GM23338 (cell line): Measurements from ENCODE around the gene TLR6.

Experiments used
- CREB1 ChIP-seq: fragments of 250-450 bp; sonication (Bioruptor Pico); IDR thresholded peaks from 2 replicates; pipeline ENCODE4 v1.5.0; 2020; ENCODE audit warnings: low read depth, mild to moderate bottlenecking, moderate library complexity
- EZH2 ChIP-seq: fragments of 200-600 bp; sonication (generic); IDR thresholded peaks from one replicate; pipeline ENCODE4 v1.8.0; 2017; ENCODE audit warnings: antibody characterized with exemption, mild to moderate bottlenecking, low read depth; ENCODE audit not compliant: unreplicated experiment
- EZH2phosphoT487 ChIP-seq: fragments of 200-600 bp; sonication (generic); IDR thresholded peaks from one replicate; pipeline ENCODE4 v1.8.1; 2018; ENCODE audit warnings: antibody characterized with exemption; ENCODE audit not compliant: unreplicated experiment
- JUNB ChIP-seq: IDR thresholded peaks from one replicate; pipeline ENCODE4 v1.6.1; 2016; ENCODE audit warnings: antibody characterized with exemption; ENCODE audit not compliant: unreplicated experiment
- NANOG ChIP-seq: IDR thresholded peaks from 2 replicates; pipeline ENCODE4 v1.6.1; 2016; ENCODE audit warnings: antibody characterized with exemption, borderline replicate concordance
- POLR2AphosphoS5 ChIP-seq: IDR thresholded peaks from 2 replicates; pipeline ENCODE4 v1.6.1; 2016; ENCODE audit warnings: antibody characterized with exemption, low read depth
- ZNF114 ChIP-seq: fragments of 250-450 bp; sonication (Bioruptor Pico); IDR thresholded peaks from 2 replicates; pipeline ENCODE4 v1.5.0; 2020; ENCODE audit warnings: mild to moderate bottlenecking, moderate library complexity
- ZNF331 ChIP-seq: fragments of 250-450 bp; sonication (Bioruptor Pico); IDR thresholded peaks from 2 replicates; pipeline ENCODE4 v1.5.0; 2020; ENCODE audit warnings: low read depth, mild to moderate bottlenecking, moderate library complexity
- TF ChIP-seq, protein P1 (sequence below), 2 experiments: fragments of 200-600 bp in 1 of 2; sonication (generic) in 1 of 2; conservative IDR thresholded peaks; 2 replicates each; pipeline versions ENCODE4 v1.5.1 to v1.6.1; 2016 to 2017; ENCODE audit warnings: antibody characterized with exemption in 2 of 2, low read depth in 2 of 2, mild to moderate bottlenecking in 2 of 2, moderate library complexity in 1 of 2
- TF ChIP-seq, protein P2 (sequence below): IDR thresholded peaks from one replicate; pipeline ENCODE4 v1.6.1; 2018; ENCODE audit warnings: antibody characterized with exemption; ENCODE audit not compliant: unreplicated experiment
- TF ChIP-seq, protein P3 (sequence below): IDR thresholded peaks from 2 replicates; pipeline ENCODE4 v1.6.1; 2016; ENCODE audit warnings: antibody characterized with exemption

DNA sequence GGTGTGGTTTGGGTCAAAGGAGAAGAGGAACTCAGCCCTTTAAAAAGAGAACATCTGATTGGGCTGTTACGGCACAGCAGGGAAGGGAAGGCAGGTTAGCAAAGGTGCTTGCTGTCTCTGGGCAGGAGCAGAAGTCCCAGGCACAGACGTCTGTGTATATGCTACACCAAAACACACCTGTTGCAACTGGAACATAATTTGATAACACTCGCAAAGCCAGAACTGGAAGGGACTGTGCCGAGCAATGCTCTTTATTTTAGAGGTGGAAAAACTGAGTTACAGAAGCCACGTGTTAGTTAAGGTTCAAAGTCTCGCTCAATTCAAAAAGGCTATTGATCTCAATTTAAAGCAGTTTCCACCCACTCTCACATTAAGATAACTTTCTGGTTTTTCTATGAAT is 8.8 kb upstream of the TLR6 start:
- no peak for TF ChIP-seq EZH2
- TF ChIP-seq, protein P1, sequence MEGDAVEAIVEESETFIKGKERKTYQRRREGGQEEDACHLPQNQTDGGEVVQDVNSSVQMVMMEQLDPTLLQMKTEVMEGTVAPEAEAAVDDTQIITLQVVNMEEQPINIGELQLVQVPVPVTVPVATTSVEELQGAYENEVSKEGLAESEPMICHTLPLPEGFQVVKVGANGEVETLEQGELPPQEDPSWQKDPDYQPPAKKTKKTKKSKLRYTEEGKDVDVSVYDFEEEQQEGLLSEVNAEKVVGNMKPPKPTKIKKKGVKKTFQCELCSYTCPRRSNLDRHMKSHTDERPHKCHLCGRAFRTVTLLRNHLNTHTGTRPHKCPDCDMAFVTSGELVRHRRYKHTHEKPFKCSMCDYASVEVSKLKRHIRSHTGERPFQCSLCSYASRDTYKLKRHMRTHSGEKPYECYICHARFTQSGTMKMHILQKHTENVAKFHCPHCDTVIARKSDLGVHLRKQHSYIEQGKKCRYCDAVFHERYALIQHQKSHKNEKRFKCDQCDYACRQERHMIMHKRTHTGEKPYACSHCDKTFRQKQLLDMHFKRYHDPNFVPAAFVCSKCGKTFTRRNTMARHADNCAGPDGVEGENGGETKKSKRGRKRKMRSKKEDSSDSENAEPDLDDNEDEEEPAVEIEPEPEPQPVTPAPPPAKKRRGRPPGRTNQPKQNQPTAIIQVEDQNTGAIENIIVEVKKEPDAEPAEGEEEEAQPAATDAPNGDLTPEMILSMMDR (conservative IDR thresholded peaks at IDR 0.05; ENCODE audit: low read depth in 2 of 2), result no peak
- TF ChIP-seq, protein P2, sequence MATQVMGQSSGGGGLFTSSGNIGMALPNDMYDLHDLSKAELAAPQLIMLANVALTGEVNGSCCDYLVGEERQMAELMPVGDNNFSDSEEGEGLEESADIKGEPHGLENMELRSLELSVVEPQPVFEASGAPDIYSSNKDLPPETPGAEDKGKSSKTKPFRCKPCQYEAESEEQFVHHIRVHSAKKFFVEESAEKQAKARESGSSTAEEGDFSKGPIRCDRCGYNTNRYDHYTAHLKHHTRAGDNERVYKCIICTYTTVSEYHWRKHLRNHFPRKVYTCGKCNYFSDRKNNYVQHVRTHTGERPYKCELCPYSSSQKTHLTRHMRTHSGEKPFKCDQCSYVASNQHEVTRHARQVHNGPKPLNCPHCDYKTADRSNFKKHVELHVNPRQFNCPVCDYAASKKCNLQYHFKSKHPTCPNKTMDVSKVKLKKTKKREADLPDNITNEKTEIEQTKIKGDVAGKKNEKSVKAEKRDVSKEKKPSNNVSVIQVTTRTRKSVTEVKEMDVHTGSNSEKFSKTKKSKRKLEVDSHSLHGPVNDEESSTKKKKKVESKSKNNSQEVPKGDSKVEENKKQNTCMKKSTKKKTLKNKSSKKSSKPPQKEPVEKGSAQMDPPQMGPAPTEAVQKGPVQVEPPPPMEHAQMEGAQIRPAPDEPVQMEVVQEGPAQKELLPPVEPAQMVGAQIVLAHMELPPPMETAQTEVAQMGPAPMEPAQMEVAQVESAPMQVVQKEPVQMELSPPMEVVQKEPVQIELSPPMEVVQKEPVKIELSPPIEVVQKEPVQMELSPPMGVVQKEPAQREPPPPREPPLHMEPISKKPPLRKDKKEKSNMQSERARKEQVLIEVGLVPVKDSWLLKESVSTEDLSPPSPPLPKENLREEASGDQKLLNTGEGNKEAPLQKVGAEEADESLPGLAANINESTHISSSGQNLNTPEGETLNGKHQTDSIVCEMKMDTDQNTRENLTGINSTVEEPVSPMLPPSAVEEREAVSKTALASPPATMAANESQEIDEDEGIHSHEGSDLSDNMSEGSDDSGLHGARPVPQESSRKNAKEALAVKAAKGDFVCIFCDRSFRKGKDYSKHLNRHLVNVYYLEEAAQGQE, result no peak
- TF ChIP-seq EZH2phosphoT487, result no peak
- TF ChIP-seq CREB1 (CRISPR knock-in tag), result no peak
- no peak for TF ChIP-seq POLR2AphosphoS5
- TF ChIP-seq ZNF114 (CRISPR knock-in tag), result no peak
- no peak for TF ChIP-seq JUNB
- TF ChIP-seq, protein P3, sequence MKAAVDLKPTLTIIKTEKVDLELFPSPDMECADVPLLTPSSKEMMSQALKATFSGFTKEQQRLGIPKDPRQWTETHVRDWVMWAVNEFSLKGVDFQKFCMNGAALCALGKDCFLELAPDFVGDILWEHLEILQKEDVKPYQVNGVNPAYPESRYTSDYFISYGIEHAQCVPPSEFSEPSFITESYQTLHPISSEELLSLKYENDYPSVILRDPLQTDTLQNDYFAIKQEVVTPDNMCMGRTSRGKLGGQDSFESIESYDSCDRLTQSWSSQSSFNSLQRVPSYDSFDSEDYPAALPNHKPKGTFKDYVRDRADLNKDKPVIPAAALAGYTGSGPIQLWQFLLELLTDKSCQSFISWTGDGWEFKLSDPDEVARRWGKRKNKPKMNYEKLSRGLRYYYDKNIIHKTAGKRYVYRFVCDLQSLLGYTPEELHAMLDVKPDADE, result no peak
- no peak for TF ChIP-seq NANOG
- TF ChIP-seq ZNF331, result no peak
